Jurkat, Clone E6-1 (cell line): Measurements from ENCODE around the gene PITPNM3.

ENCODE experiments used
- DNase-seq: peaks from one replicate; pipeline ENCODE4 v3.0.0-alpha.2; 2011; ENCODE audit warnings: low read depth, low spot score
- H3K4me3 ChIP-seq: 2 replicates; pipeline ENCODE4 v1.5.1; 2011; ENCODE audit warnings: mild to moderate bottlenecking, low read length, control low read depth, moderate library complexity

Gene PITPNM3

DNA sequence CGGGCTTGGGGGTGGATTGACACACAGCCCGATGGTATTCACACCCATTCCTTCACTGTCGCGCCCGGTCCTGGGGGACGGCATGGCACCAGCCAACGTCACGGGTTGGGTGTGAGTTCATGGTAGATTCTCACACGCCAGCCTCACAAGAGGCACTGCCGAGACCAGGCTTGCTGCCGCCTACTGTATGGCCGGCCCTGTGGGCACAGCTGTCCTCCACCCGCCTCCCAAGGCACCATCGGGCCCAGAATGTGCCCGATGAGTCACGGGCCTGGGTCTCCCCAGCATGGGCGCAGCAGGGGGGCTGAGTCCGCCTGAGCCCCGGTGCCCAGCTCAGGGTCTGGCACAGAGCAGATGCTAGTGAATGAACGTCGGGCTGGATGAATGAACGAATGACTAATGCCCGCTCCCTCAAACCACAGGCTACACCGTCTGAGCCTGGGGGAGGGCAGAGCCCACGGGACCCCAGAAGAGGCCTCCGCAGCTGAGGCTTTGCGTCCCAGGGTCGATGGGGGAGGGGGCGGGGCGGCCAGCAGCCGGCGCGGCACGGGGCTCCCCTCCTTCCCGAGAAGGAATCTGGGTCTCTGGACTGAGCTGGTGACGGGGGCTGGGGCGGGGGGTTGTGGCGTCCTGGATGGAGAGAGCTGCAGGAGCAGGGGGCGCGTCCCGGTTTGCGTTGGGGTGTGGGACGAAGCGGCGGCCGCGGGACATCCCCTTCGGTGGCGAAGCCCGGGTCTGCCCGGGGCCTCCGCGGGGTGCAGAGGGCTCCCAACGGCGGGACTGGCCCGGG lies 829 bp downstream of the PITPNM3 start:
- H3K4me3 ChIP-seq, result no peak overlapping the region
- no peak for DNase-seq

DNA sequence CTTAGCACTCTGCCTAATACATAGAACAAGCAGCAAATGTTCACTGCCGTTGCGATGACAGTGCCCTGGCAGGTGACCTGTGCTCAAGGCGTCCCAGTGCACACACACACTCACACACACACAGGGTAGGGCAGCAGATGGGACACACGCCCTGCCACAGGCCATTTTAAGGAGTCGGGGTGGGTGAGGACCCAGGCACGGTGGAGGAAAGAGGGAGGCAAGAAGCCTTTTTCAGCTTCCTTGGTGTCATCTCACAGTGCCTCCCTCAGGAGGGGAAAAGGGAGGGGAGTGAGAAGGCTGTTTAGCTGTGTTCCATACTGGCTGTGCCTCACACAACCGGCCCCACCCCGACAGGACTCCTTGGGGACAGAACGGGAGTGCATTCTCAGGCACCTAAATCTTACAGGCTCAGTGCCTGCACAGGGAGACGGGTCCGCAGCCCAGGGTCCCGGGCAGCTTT lies 1.5 kb downstream of the PITPNM3 start:
- H3K4me3 ChIP-seq, result no peak overlapping the region
- DNase-seq, result no peak

DNA sequence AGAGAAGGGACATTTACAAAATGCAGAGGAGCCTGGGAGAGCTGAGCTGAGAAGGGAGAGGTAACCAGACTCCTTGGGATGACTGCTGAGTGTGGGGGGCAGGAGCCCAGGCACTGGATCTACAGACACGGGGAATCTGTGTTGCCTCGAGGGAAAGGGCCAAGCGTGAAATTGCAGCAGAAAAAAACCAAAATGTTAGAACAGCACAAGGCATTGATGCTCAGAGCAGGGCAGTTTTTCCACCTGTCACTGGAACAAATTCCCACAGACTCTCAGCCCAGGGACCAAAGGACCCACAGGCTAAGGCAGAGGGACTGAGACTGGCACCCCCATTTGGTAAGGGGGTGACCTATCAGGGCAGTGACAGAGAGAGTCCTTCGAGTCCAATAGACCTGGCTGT lies 2.0 kb downstream of the PITPNM3 start:
- no peak for DNase-seq
- H3K4me3 ChIP-seq, result no peak overlapping the region

DNA sequence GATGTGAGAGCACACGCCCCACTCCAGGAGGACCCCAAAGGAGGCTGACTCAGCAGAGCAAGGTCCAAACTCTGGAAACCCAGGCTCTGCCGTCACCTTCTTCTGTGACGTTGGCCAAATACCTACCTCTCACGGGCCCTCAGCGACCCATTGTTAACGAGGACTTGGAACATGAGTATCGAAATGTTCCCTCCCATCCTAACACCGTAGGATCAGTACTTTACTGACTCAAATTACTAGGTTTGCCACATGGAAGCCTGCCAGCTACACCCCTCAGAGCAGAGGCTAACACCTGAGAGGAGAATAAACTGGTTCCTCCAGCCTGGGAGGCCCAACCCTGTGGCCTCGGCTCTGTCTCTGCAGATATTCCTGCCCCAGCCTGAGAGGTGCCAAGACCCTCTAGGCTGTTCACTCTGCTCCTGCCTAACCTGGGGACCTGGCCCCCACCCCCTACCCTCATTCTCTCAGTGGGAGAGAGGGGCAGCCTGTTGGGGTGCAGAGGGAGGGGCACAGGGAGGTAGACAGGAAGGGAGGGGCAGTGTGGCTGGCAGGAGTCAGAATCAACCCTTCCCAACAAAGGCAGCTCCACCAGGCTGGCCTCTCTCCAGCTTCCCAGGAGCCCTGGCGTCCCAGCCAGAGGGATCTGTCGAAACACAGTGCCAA lies 4.4 kb downstream of the PITPNM3 start:
- DNase-seq, result no peak
- no peak overlapping the region for H3K4me3 ChIP-seq

DNA sequence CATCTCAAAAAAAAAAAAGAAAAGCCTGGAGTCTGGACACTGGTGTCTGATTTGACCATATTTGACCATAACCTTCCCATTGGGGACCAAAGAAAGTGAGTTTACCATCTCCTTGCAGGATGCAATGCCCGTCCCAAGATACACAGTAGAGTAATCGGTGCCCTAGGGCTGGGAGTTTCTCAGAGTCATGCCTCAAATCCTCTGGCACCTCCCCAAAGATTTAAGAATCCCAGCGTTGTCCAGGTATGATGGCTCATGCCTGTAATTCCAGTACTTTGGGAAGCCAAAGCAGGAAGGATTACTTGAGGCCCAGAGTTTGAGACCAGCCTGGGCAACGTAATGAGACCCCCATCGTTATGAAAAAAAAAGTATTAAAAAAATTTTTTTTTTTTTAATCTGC lies 5.0 kb downstream of the PITPNM3 start:
- DNase-seq, result no peak
- no peak overlapping the region for H3K4me3 ChIP-seq

DNA sequence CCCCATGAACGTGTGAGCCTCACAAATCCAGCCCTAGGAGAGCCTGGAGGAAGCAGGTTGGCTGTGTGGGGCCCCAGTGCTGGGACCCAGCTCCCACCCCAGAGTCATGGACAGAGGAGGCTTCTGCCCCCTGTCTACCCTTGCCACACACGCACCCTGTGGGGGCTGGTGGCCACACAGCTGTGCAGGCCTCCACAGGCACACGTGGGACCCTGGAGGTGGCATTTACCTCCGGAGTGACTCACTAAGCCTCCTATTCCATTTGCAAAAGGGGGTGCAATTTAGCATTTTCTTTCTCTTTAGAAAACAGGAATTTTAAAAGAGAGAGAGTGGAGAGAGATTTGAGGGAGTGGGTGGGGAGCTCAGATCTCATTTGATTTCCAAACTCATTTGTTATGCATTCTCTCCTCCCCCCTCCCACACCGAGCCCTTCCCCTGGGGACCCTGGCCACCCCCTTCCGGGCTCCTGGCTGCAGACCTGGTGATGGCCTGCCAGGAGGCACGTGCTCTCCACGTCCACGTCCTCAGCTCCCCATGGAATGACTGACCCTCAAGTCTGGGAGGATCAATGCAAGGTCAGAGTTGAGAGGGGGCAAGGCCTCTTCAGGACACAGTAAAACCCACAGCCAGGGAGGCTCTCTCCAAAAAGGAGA lies 6.8 kb downstream of the PITPNM3 start:
- DNase-seq, result no peak
- H3K4me3 ChIP-seq, result no peak overlapping the region

DNA sequence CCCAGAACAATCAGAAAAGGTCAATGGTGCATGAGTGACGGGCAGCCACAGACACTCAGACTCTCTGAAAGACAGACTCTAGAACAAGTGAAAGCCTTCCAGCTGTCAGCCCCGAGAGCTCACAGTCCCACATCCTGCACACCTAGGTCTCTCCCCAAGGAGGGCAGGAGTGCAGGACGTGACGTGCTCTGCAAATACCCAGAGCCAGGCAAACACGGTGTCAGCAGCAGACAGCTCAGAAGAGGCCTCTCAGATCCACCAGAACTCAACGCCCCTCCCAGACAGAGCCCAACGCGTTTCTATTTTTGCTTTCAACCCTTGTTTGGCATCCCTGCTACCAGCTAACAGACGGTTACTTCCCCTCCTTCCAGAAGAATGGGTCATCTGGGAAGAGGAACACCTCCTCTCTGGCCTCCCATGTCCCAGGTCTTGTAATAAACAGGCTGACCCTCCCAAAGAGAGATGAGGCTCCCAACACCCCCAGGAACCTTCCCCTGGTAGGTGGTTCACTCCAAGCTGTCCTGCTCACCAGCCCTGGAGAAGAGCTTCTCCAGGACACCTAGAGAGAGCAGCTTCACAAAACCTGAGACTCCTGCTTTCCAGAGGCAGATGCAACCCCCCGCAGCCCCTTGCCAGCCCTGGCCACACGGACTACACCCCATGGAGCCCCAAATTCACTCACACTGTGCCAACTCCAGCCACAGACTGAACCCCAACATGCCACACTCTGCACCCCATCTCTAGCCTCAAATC lies 7.6 kb downstream of the PITPNM3 start:
- H3K4me3 ChIP-seq, result no peak overlapping the region; the same call in 1 of the 2 replicates
- peak; percentile 71 for DNase-seq

DNA sequence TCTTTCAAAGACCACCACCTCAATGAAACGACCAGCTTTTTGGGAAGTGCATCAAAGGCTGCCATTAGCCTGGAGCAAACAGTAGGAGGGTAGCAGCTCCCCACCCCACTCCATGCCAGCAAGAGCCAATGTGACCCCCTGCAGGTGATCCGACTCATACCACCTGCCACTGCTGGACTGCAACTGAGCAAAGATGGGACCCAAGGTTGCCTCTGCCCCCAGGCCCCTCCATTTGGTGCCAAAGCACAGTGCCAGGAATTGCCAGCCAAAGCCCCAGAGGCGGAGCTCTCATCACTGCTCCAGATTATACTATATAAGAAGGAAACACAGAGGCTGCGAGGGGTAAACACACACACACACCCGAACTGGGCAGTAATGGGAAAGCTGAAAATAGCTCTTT lies 8.3 kb downstream of the PITPNM3 start:
- peak overlapping the region; percentile 18; the same call in 1 of the 2 replicates for H3K4me3 ChIP-seq
- no peak for DNase-seq

DNA sequence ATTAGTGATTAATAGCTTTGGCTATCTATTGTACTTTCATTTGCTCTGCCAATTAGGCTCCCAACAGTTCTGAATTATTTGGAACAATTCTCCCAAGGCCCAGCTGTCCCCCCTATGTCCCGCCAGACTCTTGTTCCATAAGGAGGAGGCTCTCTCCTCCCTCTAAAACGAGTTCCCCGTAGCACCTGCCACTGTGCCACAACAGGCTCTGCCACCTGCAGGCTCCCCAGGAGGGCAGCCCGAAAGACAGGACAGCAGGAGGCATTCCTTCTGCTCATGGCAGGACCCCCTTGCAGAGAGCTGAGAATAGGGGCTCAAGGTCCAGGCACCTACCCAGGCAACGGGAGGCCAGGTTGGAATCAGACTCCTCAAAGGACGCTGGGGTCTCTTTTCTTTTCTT lies 9.0 kb downstream of the PITPNM3 start:
- DNase-seq, result no peak
- no peak overlapping the region for H3K4me3 ChIP-seq

DNA sequence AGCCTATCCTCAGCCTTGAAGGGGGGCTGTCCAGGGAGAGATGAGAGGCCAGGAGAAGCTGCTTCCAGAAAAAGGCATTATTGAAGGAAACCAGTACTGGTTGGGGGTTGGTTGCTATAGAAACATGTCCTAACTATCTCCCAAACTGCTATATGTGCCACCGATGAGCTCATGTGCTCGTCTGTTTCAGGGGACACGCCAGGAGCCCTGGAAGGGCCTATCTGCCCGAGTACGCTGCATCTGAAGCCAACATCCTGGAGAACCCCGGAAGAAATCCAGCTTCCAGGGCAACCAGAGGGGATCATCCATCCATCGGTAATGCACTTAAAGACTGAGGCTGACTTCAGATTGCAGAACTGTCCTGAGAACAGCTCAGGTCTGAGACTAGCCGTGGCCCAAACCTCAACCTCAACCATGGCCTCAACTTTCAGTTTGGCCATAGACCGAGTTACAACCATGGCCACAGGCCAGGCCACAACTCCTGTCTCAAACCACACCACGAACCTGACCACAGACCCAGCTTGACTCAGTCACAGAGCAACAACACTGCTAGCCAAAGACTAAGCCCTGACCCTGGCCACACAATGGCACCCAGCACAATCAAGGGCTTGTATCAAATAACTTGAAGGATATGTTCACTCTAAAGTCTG lies 10.2 kb downstream of the PITPNM3 start:
- H3K4me3 ChIP-seq, result no peak overlapping the region
- no peak for DNase-seq

DNA sequence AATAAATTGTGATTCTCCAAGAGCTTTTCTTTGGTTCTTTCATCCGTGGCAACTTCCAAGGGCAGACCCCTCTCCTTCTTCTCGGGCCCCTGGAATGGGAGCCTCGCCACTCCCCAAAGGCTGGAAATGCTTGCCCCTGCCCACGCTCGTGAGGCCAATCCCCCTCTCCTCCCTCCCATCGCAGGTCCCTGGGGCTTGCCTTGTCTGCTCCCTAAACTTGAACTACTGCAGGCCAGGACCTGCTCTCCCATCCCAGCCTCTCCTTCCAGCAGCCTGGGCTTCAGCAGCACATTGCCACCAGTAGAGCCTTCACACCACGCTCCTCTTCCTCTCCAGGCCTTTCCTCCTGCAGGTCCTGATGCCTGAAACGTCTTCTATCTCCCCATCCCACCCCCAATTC lies 11.1 kb downstream of the PITPNM3 start:
- H3K4me3 ChIP-seq, result no peak overlapping the region
- DNase-seq, result no peak

DNA sequence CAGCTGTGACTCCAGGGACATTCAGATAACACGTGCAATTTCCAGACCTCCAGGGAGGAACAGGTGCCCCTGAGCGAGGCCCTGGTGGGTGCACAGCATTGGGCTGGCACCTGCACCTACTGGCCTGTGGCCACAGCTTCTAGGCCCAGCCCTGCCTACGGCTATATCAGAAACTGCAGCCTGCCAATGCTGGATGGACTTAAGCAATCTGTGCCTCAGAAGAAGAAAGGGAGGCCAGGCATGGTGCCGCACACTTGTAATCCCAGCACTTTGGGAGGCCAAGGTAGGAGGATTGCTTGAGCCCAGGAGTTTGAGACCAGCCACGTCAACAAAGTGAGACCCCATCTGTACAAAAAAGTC lies 12.4 kb downstream of the PITPNM3 start:
- H3K4me3 ChIP-seq, result no peak overlapping the region
- no peak for DNase-seq

DNA sequence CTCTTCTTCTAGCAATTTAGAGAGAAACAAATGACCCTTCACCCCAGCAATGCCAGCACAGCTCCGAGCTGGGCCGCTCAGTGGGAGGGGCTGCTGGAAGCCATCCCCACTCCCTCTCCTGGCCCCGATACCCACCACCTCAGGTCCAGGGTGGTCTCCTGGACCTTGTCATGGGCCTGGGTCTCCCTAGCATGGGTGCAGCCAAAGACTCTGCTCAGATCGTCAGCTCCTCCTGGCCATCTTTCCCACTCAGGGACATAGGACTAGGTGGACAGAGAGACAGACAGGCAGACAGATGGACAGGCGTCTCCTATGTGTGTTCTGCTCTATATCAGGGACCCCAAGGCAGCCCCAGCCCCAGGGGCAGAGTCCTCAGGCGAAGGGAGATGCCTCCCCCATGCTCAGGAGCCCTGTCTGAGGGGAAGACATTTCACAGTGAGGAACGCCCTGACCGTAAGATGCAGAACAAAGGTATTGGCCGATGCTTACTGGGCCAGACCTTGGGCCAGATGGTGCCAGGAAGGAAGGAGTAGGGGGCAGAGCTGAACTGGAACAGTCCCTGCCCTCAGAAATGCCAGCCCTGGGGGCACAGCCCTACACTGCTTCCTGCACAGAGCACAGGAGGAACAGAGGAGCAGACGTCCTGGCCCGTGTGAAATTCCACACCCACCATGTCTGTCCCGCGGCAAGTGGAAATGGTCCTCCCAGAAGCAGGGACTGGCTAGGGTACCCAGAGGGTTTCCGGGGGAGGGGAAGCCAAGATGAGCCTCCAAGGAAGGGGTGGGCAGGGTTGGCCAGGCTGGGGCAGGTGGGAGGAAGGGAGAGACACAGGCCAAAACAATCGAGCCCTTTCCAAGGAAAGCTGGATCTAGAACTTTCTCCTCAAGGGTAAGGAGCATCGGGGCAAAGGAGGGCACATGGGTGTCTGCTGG lies 13.0 kb downstream of the PITPNM3 start:
- no peak overlapping the region for H3K4me3 ChIP-seq
- DNase-seq, result no peak

DNA sequence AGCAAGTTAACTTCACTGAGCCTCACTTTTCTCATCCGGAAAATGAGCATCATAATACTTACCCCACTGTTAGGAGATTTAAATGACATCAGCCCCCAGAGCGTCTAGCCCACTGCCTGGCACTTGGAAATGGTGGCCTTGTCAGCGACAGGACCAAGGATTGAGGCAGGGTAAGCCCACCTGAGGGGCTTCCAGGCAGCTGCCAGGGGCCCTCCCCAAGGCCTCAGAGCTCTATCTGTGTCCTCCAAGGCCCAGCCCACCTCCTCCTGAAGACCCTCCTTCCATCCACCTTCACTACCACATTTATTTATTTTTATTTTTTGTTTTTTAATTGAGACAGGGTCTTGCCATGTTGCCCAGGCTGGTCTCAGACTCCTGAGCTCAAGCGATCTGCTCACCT lies 13.8 kb downstream of the PITPNM3 start:
- H3K4me3 ChIP-seq, result no peak overlapping the region
- no peak for DNase-seq

DNA sequence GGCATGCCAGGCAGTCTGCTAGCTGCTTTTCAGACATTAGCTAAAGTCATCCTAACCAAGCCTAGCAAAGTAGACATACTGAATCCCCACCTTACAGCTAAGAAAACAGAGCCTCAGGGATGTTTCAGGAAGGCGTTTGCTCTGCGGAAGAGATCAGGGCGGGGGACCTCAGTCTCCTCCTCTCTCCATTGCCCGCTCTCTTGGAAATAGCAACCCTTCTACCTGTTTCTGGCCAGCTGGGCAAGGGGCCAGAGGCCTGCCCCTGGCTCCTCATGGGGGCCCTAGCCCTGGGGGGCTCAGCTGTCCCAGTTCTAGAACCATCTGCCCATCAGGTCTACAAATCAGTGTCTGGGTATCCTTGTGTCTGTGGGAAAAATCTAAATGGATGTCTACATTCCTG lies 14.5 kb downstream of the PITPNM3 start:
- DNase-seq, result no peak
- H3K4me3 ChIP-seq, result no peak overlapping the region

DNA sequence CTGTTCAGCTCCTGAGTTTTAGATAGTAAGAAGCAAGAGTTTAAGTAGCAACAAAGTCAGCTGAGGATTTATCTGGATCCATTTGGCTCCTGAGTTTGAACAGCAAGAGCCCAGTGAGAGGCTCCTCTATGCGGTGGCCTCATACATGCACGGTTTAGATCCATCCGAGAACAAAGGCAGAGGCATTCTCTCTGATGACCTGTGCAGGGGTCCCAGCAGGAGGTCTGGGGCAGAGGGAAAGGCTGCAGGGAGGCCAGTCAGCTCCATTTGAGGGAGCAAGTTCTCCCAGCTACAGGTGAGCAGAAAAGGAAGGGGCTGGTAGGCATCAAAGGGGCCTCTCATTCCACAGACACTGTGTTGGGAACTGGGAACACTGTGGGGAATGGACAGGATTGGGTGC lies 16.5 kb downstream of the PITPNM3 start:
- DNase-seq, result no peak
- no peak overlapping the region for H3K4me3 ChIP-seq

DNA sequence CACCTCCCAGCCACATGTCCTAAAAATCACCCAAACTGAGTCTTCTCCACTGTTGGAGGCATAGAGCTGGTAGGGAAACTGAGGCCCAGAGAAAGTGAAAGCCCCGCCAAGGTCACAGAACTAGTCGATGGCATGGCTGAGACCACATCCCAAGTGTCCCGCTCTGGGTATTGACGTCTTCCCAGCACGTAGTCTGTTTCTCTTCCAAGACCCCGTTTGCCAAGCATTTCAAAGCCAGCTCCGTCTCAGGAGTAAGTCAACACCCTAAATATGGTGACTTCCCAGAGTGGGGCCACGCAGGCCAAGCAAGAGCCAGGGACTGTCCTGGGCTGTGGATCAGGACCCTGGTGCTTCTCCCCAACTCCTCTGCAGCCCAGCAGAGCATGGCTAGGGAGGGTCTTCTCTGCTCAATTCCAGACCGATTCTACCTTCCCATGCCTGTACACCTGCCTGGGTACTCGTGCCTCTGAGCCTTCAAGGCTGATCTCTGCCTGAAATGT lies 19.7 kb downstream of the PITPNM3 start:
- DNase-seq, result no peak
- no peak overlapping the region for H3K4me3 ChIP-seq

DNA sequence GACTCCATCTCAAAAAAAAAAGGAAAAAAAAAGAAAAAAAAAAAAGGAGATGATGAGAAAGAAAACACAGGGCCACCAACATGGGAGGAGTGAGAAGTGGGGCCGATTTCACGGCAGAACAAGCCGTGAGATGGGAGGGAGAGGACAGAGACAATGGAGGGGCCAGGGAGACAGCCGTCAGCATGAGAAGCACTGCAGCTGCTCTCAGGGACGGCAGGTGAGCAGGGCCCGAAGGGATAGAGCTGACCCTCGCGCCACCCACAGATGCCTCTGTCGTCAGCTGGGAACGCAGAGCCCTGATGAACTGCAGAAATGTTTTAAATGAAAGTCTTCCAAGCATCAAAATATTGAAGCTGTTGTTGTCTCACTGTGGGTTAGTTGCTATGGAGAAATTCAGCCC lies 20.3 kb downstream of the PITPNM3 start:
- no peak for DNase-seq
- H3K4me3 ChIP-seq, result no peak overlapping the region
